ENCODE results near the gene ZNF580. TPM values are rescaled to one million over a fixed set of nuclear protein-coding genes. Genes with fewer than 3 reads are reported as not detected.

ZNF580 gene
- total RNA-seq, 1 donor from 2014 or later, result 2.4 TPM

DNA sequence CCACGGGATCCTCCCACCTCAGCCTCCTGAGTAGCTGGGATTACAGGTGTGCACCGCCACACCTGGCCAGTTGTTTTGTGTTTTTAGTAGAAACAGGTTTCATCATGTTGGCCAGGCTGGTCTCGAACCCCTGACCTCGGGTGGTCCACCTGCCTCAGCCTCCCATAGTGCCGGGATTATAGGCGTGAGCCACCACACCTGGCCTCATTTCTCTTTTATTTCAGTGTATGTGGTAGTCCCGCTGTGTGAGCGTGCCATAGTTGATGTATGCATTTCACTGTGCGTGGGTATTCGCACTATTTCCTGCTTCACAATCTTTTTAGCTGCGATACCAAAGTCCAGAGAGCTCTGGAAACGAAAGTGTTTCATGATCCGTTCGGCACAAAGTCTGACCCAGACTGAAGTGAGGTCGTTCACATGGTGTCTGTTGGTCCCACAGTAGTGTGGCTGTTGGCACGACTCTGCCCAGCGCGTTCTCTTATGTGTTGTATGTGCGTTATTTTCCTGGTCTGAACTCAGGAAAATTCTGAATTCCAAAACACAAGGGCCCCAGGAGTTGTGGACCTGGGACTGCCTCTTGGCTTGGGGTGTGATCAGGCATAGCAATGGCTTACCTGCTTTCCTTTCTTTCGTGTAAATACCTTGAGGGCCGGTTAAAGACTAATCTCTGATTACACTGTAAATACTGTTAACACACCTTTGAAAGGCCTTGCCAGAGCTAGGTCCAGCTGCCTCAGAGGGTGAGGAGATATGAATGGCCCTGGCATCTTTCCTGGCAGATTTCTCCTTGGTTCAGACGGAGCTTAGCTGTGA is 42.9 kb downstream of the ZNF580 start:
- no peak for FAIRE-seq
- Histone ChIP-seq H3K36me3 (ENCODE audit: control insufficient read depth, insufficient read depth, low read length) (peaks cover 42% of the 10 kb centered on the region), H3K4me3 (ENCODE audit: low read depth, low read length) (no peak overlapping the region), H3K27me3 (ENCODE audit: control insufficient read depth, insufficient read depth, low read length) (no peaks in the 10 kb centered on the region)
- no peak for DNase-seq (ENCODE audit: low read depth)
- TF ChIP-seq, protein P1, sequence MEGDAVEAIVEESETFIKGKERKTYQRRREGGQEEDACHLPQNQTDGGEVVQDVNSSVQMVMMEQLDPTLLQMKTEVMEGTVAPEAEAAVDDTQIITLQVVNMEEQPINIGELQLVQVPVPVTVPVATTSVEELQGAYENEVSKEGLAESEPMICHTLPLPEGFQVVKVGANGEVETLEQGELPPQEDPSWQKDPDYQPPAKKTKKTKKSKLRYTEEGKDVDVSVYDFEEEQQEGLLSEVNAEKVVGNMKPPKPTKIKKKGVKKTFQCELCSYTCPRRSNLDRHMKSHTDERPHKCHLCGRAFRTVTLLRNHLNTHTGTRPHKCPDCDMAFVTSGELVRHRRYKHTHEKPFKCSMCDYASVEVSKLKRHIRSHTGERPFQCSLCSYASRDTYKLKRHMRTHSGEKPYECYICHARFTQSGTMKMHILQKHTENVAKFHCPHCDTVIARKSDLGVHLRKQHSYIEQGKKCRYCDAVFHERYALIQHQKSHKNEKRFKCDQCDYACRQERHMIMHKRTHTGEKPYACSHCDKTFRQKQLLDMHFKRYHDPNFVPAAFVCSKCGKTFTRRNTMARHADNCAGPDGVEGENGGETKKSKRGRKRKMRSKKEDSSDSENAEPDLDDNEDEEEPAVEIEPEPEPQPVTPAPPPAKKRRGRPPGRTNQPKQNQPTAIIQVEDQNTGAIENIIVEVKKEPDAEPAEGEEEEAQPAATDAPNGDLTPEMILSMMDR (IDR thresholded peaks at IDR 0.05; ENCODE audit: insufficient read depth, low read length, severe bottlenecking), result no peak

- no peak for FAIRE-seq
- Histone ChIP-seq H3K4me3 (ENCODE audit: low read depth, low read length) (no peak overlapping the region), H3K27me3 (ENCODE audit: control insufficient read depth, insufficient read depth, low read length) (no peaks in the 10 kb centered on the region), H3K36me3 (ENCODE audit: control insufficient read depth, insufficient read depth, low read length) (peaks cover 43% of the 10 kb centered on the region)
- TF ChIP-seq, protein P1 (IDR thresholded peaks at IDR 0.05; ENCODE audit: insufficient read depth, low read length, severe bottlenecking), result no peak
- DNase-seq (ENCODE audit: low read depth), result no peak
These were observed 44.3 kb downstream of the ZNF580 start for GRCh38 chr19:55684946-55685681.

- FAIRE-seq, result no peak
- Histone ChIP-seq H3K36me3 (ENCODE audit: control insufficient read depth, insufficient read depth, low read length) (peaks cover 45% of the 10 kb centered on the region), H3K4me3 (ENCODE audit: low read depth, low read length) (no peak overlapping the region), H3K27me3 (ENCODE audit: control insufficient read depth, insufficient read depth, low read length) (no peaks in the 10 kb centered on the region)
- TF ChIP-seq, protein P1 (IDR thresholded peaks at IDR 0.05; ENCODE audit: insufficient read depth, low read length, severe bottlenecking), result no peak
- no peak for DNase-seq (ENCODE audit: low read depth)
These were observed 45.0 kb downstream of the ZNF580 start for GRCh38 chr19:55685776-55686175.

GRCh38 chr19:55686311-55687050 is 45.7 kb downstream of the ZNF580 start:
- Histone ChIP-seq H3K36me3 (ENCODE audit: control insufficient read depth, insufficient read depth, low read length) (peaks cover 43% of the 10 kb centered on the region), H3K27me3 (ENCODE audit: control insufficient read depth, insufficient read depth, low read length) (no peaks in the 10 kb centered on the region), H3K4me3 (ENCODE audit: low read depth, low read length) (no peak overlapping the region)
- peak; percentile 18 for FAIRE-seq
- TF ChIP-seq, protein P1 (IDR thresholded peaks at IDR 0.05; ENCODE audit: insufficient read depth, low read length, severe bottlenecking), result no peak
- DNase-seq (ENCODE audit: low read depth), result no peak

- H3K4me3 ChIP-seq (ENCODE audit: low read depth, low read length), result no peak overlapping the region
- TF ChIP-seq, protein P1 (IDR thresholded peaks at IDR 0.05; ENCODE audit: insufficient read depth, low read length, severe bottlenecking), result no peak
- H3K27me3 ChIP-seq (ENCODE audit: control insufficient read depth, insufficient read depth, low read length), result no peaks in the 10 kb centered on the region
- FAIRE-seq (no peak), DNase-seq (ENCODE audit: low read depth) (no peak)
- H3K36me3 ChIP-seq (ENCODE audit: control insufficient read depth, insufficient read depth, low read length), result peaks cover 41% of the 10 kb centered on the region
These were observed 46.7 kb downstream of the ZNF580 start for GRCh38 chr19:55687281-55688201.
